GF-D8 (cell line): Measurements from ENCODE around the gene CUTA.
"Not testable (repeated sequence)": the region's sequence is repeated elsewhere in the genome, so short reads cannot be mapped to it uniquely, and the experiment has no call there.

Source experiments
- DNase-seq: peaks from one replicate; lab custom pipeline; 2025; lab: John Stamatoyannopoulos, UW

The CUTA gene

GRCh38 chr6:33405386-33405940 is 12.4 kb downstream of the CUTA start:
- no peak for DNase-seq

GRCh38 chr6:33404884-33405283 is 13.0 kb downstream of the CUTA start:
- no peak for DNase-seq

GRCh38 chr6:33399881-33400280 is 18.0 kb downstream of the CUTA start:
- not testable (repeated sequence) for DNase-seq

GRCh38 chr6:33398601-33399000 is 19.3 kb downstream of the CUTA start:
- not testable (repeated sequence) for DNase-seq

- DNase-seq, result no peak
Observed at GRCh38 chr6:33397541-33397940, 20.4 kb downstream of the CUTA start.

DNA sequence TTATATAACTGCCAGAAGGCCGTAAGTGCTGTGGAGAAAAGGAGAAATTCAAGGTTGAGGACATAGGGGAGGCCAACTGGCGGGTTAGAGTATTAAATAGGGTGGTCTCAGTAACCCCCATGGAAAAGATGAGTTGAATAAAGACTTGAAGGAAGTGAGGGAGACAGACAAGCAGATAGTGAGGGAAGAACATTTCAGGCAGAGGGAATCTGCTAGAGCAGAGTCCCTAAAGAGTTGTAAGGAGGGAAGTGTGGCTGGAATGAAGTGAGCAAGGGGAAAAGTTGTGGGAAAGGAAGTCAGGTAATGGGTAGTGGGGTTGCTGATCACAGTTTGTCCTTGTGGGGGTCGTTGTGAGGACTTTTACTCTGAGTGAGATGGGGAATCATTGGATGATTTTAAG is 24.9 kb downstream of the CUTA start:
- no peak for DNase-seq

GRCh38 chr6:33392595-33392948 is 25.3 kb downstream of the CUTA start:
- no peak for DNase-seq

- peak; percentile 7 for DNase-seq
Observed at GRCh38 chr6:33391922-33392594, 25.8 kb downstream of the CUTA start.

DNA sequence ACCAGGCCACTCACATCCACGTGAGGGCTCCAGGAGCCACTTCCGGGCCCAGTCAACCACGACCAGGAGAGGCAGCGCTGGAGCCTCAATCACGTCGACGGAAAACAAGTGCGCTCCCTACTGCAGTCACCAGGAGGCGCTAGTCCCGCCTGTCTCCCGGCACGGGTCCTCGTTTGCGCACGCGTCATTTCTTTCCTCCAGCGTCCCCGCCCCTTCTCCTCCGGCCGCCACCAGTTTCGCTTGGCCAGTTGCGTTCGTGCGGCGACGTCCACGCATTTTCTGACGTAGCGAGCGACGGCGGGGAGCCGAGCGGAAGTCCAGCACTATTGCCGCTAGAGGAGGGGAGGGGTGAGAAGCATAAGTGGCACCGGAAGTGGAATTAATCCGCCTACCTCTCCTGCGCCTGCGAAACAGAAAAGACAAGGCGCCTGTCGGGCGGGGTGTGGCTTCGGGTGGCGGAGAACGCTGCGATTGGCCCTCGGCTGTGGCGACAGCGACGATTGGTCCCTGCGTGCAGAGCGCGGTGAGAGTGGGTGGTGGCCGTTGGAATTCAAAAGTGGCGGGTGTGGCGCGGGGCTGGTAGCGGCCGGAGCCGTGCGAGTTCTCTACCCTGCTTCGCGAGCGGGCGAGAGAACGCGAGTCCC is 26.5 kb downstream of the CUTA start, which contains the start of gene KIFC1:
KIFC1 (plus strand) TSS at position 546 of the 644 bp plus-strand sequence. CDS start 163 bp downstream, outside the sequence.
- DNase-seq, result peak; percentile 99

GRCh38 chr6:33390767-33391277 is 27.1 kb downstream of the CUTA start:
- DNase-seq, result no peak

DNA sequence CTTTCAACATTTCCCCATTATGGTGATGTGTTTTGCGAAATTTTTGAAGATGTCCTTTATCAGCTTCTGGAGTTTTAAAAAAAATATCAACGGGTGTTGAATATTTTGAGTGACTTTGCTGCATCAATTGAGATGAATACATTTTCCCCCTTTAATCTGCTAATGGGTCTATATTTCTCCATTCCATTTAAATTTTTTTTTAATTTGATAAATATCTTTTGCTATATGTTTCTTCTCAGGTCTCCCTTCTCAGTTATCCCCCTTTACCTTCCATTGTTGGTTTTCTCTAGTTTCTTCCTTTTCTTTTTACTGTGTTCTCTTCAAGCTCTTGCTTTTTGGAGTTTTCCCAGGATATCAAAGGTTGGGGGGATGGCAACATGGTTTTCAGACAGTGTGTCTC is 27.7 kb downstream of the CUTA start:
- DNase-seq, result no peak

- DNase-seq, result no peak
Observed at GRCh38 chr6:33384581-33385020, 33.3 kb downstream of the CUTA start.

DNA sequence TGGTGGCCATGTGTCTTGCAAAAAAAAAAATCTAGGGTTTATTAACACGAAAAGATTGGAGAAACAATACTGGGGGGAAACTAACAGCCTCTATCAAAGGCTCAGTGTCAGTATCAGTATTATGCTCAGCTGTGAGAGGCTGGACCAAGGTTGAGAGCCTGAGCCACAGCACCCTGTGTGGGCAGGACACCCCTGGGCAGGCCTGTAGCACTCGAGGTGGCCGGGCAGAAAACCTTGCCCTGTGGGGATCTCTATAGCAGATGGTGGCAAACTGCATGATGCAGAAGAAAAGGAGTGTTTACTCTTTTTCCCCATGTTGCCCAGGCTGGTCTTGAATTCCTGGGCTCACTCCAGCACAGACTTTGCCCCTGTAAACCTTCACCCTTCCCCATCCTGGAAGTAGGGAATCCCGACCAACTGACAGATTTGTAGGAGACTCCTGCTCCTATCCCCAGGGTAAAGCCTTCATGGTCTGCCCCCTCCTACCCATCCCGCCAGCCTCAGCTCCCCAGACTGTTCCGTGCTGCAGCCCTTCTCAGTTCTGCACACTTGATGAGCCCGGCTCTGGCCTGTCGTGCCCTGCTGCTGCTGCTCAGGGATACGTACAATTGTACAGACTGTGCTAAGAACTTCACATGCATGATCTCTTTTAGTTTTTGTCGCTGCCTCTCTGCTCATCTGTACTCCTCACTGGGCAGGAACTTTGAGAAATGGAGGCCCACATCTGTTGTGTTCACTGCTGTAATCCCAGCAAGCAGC is 34.3 kb downstream of the CUTA start:
- DNase-seq, result no peak

- DNase-seq, result no peak
Observed at GRCh38 chr6:33380272-33380981, 37.5 kb downstream of the CUTA start.

DNA sequence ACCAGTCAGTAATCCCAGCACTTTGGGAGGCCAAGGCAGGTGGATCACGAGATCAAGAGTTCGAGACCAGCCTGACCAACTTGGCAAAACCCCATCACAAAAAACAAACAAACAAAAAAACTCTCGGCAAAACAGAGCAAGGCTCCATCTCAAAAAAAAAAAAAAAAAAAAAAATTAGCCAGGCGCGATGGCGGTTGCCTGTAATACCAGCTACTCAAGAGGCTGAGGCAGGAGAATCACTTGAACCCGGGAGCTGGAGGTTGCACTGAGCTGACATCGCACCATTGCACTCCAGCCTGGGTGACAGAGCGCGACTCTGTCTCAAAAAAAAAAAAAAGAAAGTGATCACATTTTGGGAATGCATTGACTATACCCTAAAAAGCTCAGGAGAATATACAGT is 38.7 kb downstream of the CUTA start:
- not testable (repeated sequence) for DNase-seq

- DNase-seq, result no peak
Observed at GRCh38 chr6:33377171-33377570, 40.7 kb downstream of the CUTA start.

DNA sequence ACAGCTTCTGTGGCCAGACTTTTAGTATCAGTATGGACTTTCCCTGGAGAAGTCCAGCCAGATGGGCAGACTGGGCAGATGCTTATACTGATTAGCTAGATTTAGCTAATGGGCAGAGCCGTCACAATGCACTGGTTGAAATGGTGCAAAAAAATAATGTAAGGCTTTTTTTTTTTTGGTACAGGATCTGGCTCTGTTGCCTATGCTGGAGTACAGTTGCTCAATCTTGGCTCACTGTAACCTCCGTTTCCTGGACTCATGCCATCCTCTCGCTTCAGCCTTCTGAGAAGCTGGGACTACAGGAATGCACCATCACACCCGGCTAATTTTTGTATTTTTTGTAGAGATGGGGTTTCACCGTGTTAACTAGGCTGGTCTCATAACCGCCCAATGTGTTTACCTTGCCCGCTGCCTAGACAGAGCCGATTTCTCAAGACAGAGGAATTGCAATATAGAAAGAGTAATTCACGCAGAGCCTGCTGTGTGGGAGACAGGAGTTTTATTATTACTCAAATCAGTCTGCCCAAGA is 42.7 kb downstream of the CUTA start:
- DNase-seq, result peak; percentile 52

- no peak for DNase-seq
Observed at GRCh38 chr6:33373960-33374910, 43.7 kb downstream of the CUTA start.

- DNase-seq, result no peak
Observed at GRCh38 chr6:33372526-33373123, 45.3 kb downstream of the CUTA start.

DNA sequence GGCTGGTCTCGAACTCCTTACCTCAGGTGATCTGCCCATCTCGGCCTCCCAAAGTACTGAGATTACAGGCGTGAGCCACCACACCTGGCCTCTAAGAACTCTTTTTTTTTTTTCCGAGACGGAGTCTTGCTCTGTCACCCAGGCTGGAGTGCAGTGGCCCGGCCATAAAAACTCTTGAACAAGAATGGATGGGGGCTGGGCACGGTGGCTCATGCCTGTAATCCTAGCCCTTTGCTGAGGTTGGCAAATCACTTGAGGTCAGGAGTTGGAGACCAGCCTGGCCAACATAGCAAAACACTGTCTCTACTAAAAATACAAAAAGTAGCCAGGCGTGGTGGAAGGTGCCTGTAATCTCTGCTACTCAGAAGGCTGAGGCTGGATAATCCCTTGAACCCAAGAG is 46.0 kb downstream of the CUTA start:
- not testable (repeated sequence) for DNase-seq
